Natural killer cell (primary cell): Measurements from ENCODE around the gene CHAD. TPM values are rescaled to one million over a fixed set of nuclear protein-coding genes. Genes with fewer than 3 reads are reported as not detected.

Experiments
- ATAC-seq, 3 donors: fragments of 150-1000 bp in 2 of 3; fragments of 200-7000 bp in 1 of 3; cut with Tn5 transposase; 1 replicate in 1 of 3; 2 replicates in 2 of 3; pipeline ENCODE4 v1.10.0; 2021; ENCODE audit warnings: mild to moderate bottlenecking in 2 of 3, moderate library complexity in 2 of 3
- DNase-seq, 2 donors: peaks; one replicate each; pipeline versions ENCODE4 v3.0.0 to v3.0.0-alpha.2; 2013 to 2021; ENCODE audit warnings: mixed read lengths in 1 of 2
- H3K27ac ChIP-seq: one replicate; pipeline ENCODE4 v1.5.1; 2013; ENCODE audit warnings: mild to moderate bottlenecking, low read length
- H3K27me3 ChIP-seq: one replicate; pipeline ENCODE4 v1.6.1; 2013; ENCODE audit warnings: low read length; ENCODE audit not compliant: control insufficient read depth, insufficient read depth
- H3K36me3 ChIP-seq: one replicate; pipeline ENCODE4 v1.6.1; 2013; ENCODE audit warnings: low read length; ENCODE audit not compliant: control insufficient read depth, insufficient read depth
- H3K4me1 ChIP-seq: one replicate; pipeline ENCODE4 v1.6.1; 2013; ENCODE audit warnings: low read length; ENCODE audit not compliant: control insufficient read depth, insufficient read depth
- H3K4me3 ChIP-seq: one replicate; pipeline ENCODE4 v1.5.1; 2013; ENCODE audit warnings: low read length
- H3K9me3 ChIP-seq: one replicate; pipeline ENCODE4 v1.6.1; 2013; ENCODE audit warnings: low read length; ENCODE audit not compliant: control insufficient read depth, insufficient read depth
- H3K27ac Mint-ChIP-seq, 2 donors: one replicate each; pipeline ENCODE4 v1.8.0; 2022; ENCODE audit warnings: mild to moderate bottlenecking in 2 of 2, mixed read lengths in 2 of 2, moderate library complexity in 1 of 2
- H3K27me3 Mint-ChIP-seq, 2 donors: one replicate each; pipeline ENCODE4 v1.8.0; 2022; ENCODE audit warnings: low read depth in 2 of 2, mixed read lengths in 2 of 2
- H3K36me3 Mint-ChIP-seq: one replicate; pipeline ENCODE4 v1.8.0; 2022; ENCODE audit warnings: mixed read lengths
- H3K4me1 Mint-ChIP-seq, 2 donors: one replicate each; pipeline ENCODE4 v1.8.0; 2022; ENCODE audit warnings: mixed read lengths in 2 of 2
- H3K4me3 Mint-ChIP-seq: one replicate; pipeline ENCODE4 v1.8.0; 2022; ENCODE audit warnings: mild to moderate bottlenecking, moderate library complexity, mixed read lengths
- H3K9me3 Mint-ChIP-seq, 2 donors: one replicate each; pipeline ENCODE4 v1.8.0; 2022; ENCODE audit warnings: mixed read lengths in 2 of 2
- CTCF ChIP-seq: fragments of 200-600 bp; IDR thresholded peaks from one replicate; pipeline ENCODE4 v1.8.0; 2022; ENCODE audit warnings: antibody characterized with exemption
- WGBS: methylation state at CpG from one replicate; pipeline ENCODE4 v1.1.7; 2013; ENCODE audit warnings: missing lambda C conversion rate; ENCODE audit not compliant: insufficient coverage; 5-methylcytosine and 5-hydroxymethylcytosine counted together
- intact Hi-C: fragments of 100-400 bp; cut with micrococcal nuclease; formaldehyde crosslinking; loops from one replicate; pipeline ENCODE4 v1.14.2; 2022
- total RNA-seq, 4 donors: library from RNA; stranded (reverse); fragments of 120-200 nt in 1 of 4; gene quantifications; one replicate each; pipeline versions ENCODE4 v1.2.3 to v1.2.4, GENCODE V29; 2013 to 2022

Gene CHAD
- total RNA-seq, 3 donors from 2014 or later (not counting 1 experiment from before 2014, with no cell fraction given): 0.60 TPM; not detected in 2

- no peaks in the 10 kb centered on the region for H3K4me1 Mint-ChIP-seq
- no peaks in the 10 kb centered on the region for H3K9me3 Mint-ChIP-seq
- no peak overlapping the region for H3K27ac Mint-ChIP-seq
Observed at GRCh38 chr17:50440172-50440837, 28.4 kb downstream of the CHAD start.

GRCh38 chr17:50439008-50439407, 29.7 kb downstream of the CHAD start:
- Histone ChIP-seq H3K4me1 (peaks cover 2% of the 10 kb centered on the region), H3K9me3 (no peaks in the 10 kb centered on the region), H3K36me3 (no peaks in the 10 kb centered on the region), H3K4me3 (no peak overlapping the region), H3K27ac (no peak overlapping the region), H3K27me3 (no peaks in the 10 kb centered on the region)
- 93% methylated on average over 1 of the region's 4 CpGs for WGBS
- Mint-ChIP-seq H3K4me1 (no peaks in the 10 kb centered on the region), H3K9me3 (no peaks in the 10 kb centered on the region), H3K27me3 (no peaks in the 10 kb centered on the region), H3K4me3 (no peak overlapping the region), H3K27ac (no peak overlapping the region), H3K36me3 (no peaks in the 10 kb centered on the region)
- DNase-seq (no peak), ATAC-seq (no peak)
- no peak for TF ChIP-seq CTCF
- intact Hi-C loops: no loop called here

More at GRCh38 chr17:50440172-50440837, 28.4 kb downstream of the CHAD start:
- H3K4me3 ChIP-seq: no peak overlapping the region
- Mint-ChIP-seq H3K4me3 (no peak overlapping the region), H3K27me3 (no peaks in the 10 kb centered on the region), H3K36me3 (no peaks in the 10 kb centered on the region)
- ATAC-seq (no peak), DNase-seq (no peak)
- no peaks in the 10 kb centered on the region for H3K27me3 ChIP-seq
- H3K4me1 ChIP-seq: no peaks in the 10 kb centered on the region
- intact Hi-C loops: no loop called here
- H3K27ac ChIP-seq: no peak overlapping the region
- H3K9me3 ChIP-seq: no peaks in the 10 kb centered on the region
- TF ChIP-seq CTCF: no peak
- WGBS: 90% methylated on average over 4 of the region's 4 CpGs
- H3K36me3 ChIP-seq: no peaks in the 10 kb centered on the region

GRCh38 chr17:50437409-50437808, 31.3 kb downstream of the CHAD start:
- Mint-ChIP-seq H3K36me3 (no peaks in the 10 kb centered on the region), H3K4me3 (no peak overlapping the region), H3K27ac (no peak overlapping the region), H3K9me3 (no peaks in the 10 kb centered on the region), H3K4me1 (no peaks in the 10 kb centered on the region), H3K27me3 (no peaks in the 10 kb centered on the region)
- TF ChIP-seq CTCF: no peak
- WGBS: 99% methylated on average over 4 of the region's 4 CpGs
- intact Hi-C loops: no loop called here
- Histone ChIP-seq H3K4me1 (peaks cover 4% of the 10 kb centered on the region), H3K36me3 (no peaks in the 10 kb centered on the region), H3K4me3 (no peak overlapping the region), H3K27me3 (no peaks in the 10 kb centered on the region), H3K27ac (no peak overlapping the region), H3K9me3 (no peaks in the 10 kb centered on the region)
- DNase-seq (no peak), ATAC-seq (no peak)
